A673 (cell line): ENCODE data around the gene PDLIM5. TPM values are rescaled to one million over a fixed set of nuclear protein-coding genes. Genes with fewer than 3 reads are reported as not detected.

Experiments used
- BruUV-seq: library from RNA; stranded (reverse); fragments of 400-500 nt; replicated peaks from 2 replicates; lab custom pipeline; 2021; lab: Mats Ljungman, UMichigan
- CTCF ChIA-PET: fragments of 300-600 bp; sonication (Branson Sonifier 250); formaldehyde crosslinking; loops from one replicate; lab custom pipeline; 2022; ENCODE audit warnings: antibody characterized with exemption; lab: Charles Lee
- POLR2A ChIA-PET: fragments of 300-600 bp; sonication (Branson Sonifier 250); formaldehyde crosslinking; loops from one replicate; lab custom pipeline; 2022; ENCODE audit warnings: antibody characterized with exemption; ENCODE audit not compliant: low non-redundant PET; lab: Charles Lee
- DNase-seq: peaks from one replicate; pipeline ENCODE4 v3.0.0-alpha.2; 2015; ENCODE audit warnings: low spot score
- H3K27ac ChIP-seq: fragments of 200-600 bp; sonication (generic); 2 replicates; pipeline ENCODE4 v1.5.1; 2016; ENCODE audit warnings: mixed run types, low read depth, mild to moderate bottlenecking, mixed read lengths, antibody characterized with exemption, low read length; ENCODE audit not compliant: poor library complexity, severe bottlenecking
- H3K27me3 ChIP-seq: fragments of 200-600 bp; sonication (generic); replicated peaks from 2 replicates; pipeline ENCODE4 v1.6.1; 2017; ENCODE audit warnings: mixed run types, low read depth, mild to moderate bottlenecking, mixed read lengths, antibody characterized with exemption, low read length; ENCODE audit not compliant: insufficient read depth, poor library complexity
- H3K36me3 ChIP-seq: fragments of 200-600 bp; sonication (generic); 2 replicates; pipeline ENCODE4 v1.6.1; 2016; ENCODE audit warnings: mixed run types, mild to moderate bottlenecking, mixed read lengths, antibody characterized with exemption, low read length; ENCODE audit not compliant: insufficient read depth, poor library complexity, severe bottlenecking
- H3K4me1 ChIP-seq: fragments of 200-600 bp; sonication (generic); 2 replicates; pipeline ENCODE4 v1.6.1; 2017; ENCODE audit warnings: mixed run types, mild to moderate bottlenecking, mixed read lengths, antibody characterized with exemption, low read length; ENCODE audit not compliant: insufficient read depth, poor library complexity, severe bottlenecking
- H3K4me3 ChIP-seq: fragments of 200-600 bp; sonication (generic); 2 replicates; pipeline ENCODE4 v1.5.1; 2016; ENCODE audit warnings: low read depth, mixed run types, mild to moderate bottlenecking, mixed read lengths, low read length; ENCODE audit not compliant: poor library complexity, severe bottlenecking
- H3K9me3 ChIP-seq: fragments of 200-600 bp; sonication (generic); 2 replicates; pipeline ENCODE4 v1.6.1; 2016; ENCODE audit warnings: mixed run types, low read depth, mild to moderate bottlenecking, mixed read lengths, antibody characterized with exemption, low read length; ENCODE audit not compliant: poor library complexity, severe bottlenecking
- CTCF ChIP-seq: fragments of 300-800, 200-600 bp; sonication (generic); conservative IDR thresholded peaks from 2 replicates; pipeline ENCODE4 v1.5.1; 2017; ENCODE audit warnings: low read depth, mild to moderate bottlenecking, antibody characterized with exemption, low read length, moderate library complexity, mixed read lengths
- EZH2 ChIP-seq: fragments of 200-600 bp; sonication (generic); IDR thresholded peaks from 2 replicates; pipeline ENCODE4 v1.6.1; 2017; ENCODE audit warnings: borderline replicate concordance, low read depth, mild to moderate bottlenecking, mixed read lengths, antibody characterized with exemption, low read length; ENCODE audit not compliant: poor library complexity, severe bottlenecking
- intact Hi-C: fragments of 100-400 bp; cut with micrococcal nuclease; formaldehyde crosslinking; loops from one replicate; pipeline ENCODE4 v1.10.0; 2022; ENCODE audit not compliant: unreplicated experiment
- total RNA-seq: library from RNA; stranded (reverse); gene quantifications from 2 replicates; pipeline ENCODE4 v1.2.3, GENCODE V29; 2021

Gene PDLIM5
- total RNA-seq, 1 experiment from 2014 or later, result 174 TPM

GRCh38 chr4:94695384-94695783 is 243.6 kb downstream of the PDLIM5 start:
- BruUV-seq, result no TSS peak
- H3K4me3 ChIP-seq, result no peak overlapping the region
- H3K9me3 ChIP-seq, result no peaks in the 10 kb centered on the region
- no peak overlapping the region for H3K27ac ChIP-seq
- CTCF ChIA-PET, result no interaction called here
- intact Hi-C loops, result no loop called here
- H3K36me3 ChIP-seq, result no peaks in the 10 kb centered on the region
- POLR2A ChIA-PET, result no interaction called here
- H3K4me1 ChIP-seq, result peaks cover 8% of the 10 kb centered on the region
- no peak for DNase-seq
- TF ChIP-seq EZH2, result no peak
- TF ChIP-seq CTCF, result no peak
- H3K27me3 ChIP-seq, result no peaks in the 10 kb centered on the region

- ChIA-PET POLR2A (no interaction called here), CTCF (no interaction called here)
- BruUV-seq, result no TSS peak
- intact Hi-C loops, result no loop called here
- DNase-seq, result no peak
- TF ChIP-seq EZH2 (no peak), CTCF (no peak)
- Histone ChIP-seq H3K4me3 (no peak overlapping the region), H3K27ac (no peak overlapping the region), H3K27me3 (no peaks in the 10 kb centered on the region), H3K4me1 (peaks cover 8% of the 10 kb centered on the region), H3K9me3 (no peaks in the 10 kb centered on the region), H3K36me3 (no peaks in the 10 kb centered on the region)
Observed at GRCh38 chr4:94698187-94698586, 246.4 kb downstream of the PDLIM5 start.

- H3K27me3 ChIP-seq, result no peaks in the 10 kb centered on the region
- CTCF ChIA-PET, result no interaction called here
- no peaks in the 10 kb centered on the region for H3K9me3 ChIP-seq
- peaks cover 8% of the 10 kb centered on the region for H3K4me1 ChIP-seq
- no peak overlapping the region for H3K27ac ChIP-seq
- H3K4me3 ChIP-seq, result no peak overlapping the region
- peak; percentile 30 for DNase-seq
- intact Hi-C loops, result no loop called here
- H3K36me3 ChIP-seq, result no peaks in the 10 kb centered on the region
- TF ChIP-seq EZH2 (no peak), CTCF (no peak)
- POLR2A ChIA-PET, result no interaction called here
- BruUV-seq, result no TSS peak
Observed at GRCh38 chr4:94700298-94700697, 248.6 kb downstream of the PDLIM5 start.
